GM21423 (cell line): Measurements from ENCODE around the gene UGT2B10.

Source experiments
- ATAC-seq: cut with Tn5 transposase; IDR thresholded peaks from one replicate; pipeline ENCODE4 v1.9.1; 2021; ENCODE audit warnings: mild to moderate bottlenecking, moderate library complexity; ENCODE audit not compliant: unreplicated experiment

Gene UGT2B10

DNA sequence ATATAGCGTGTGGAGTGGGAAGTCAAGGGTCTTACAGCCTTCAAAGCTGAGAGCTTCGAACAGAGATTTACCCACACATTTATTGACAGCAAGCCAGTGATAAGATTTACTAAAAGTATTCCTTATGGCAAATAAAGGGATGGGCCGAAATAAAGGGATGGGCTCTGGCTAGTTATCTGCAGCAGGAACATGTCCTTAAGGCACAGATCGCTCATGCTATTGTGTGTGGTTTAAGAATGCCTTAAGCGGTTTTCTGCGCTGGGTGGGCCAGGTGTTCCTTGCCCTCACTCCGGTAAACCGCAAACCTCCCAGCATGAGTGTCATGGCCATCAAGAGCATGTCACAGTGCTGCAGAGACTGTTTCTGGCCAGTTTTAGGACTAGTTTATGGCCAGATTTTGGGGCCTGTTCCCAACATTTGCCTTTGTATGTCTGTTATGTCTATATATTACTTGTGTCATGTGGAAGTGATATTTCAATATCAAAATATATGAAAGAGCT is 53.5 kb downstream of the UGT2B10 start:
- ATAC-seq: no peak

GRCh38 chr4:68871809-68872642 is 56.2 kb downstream of the UGT2B10 start:
- ATAC-seq: no peak

GRCh38 chr4:68872643-68873502 is 57.1 kb downstream of the UGT2B10 start:
- no peak for ATAC-seq

GRCh38 chr4:68874507-68874906 is 58.7 kb downstream of the UGT2B10 start:
- ATAC-seq: no peak

GRCh38 chr4:68877555-68877954 is 61.8 kb downstream of the UGT2B10 start:
- ATAC-seq: no peak

DNA sequence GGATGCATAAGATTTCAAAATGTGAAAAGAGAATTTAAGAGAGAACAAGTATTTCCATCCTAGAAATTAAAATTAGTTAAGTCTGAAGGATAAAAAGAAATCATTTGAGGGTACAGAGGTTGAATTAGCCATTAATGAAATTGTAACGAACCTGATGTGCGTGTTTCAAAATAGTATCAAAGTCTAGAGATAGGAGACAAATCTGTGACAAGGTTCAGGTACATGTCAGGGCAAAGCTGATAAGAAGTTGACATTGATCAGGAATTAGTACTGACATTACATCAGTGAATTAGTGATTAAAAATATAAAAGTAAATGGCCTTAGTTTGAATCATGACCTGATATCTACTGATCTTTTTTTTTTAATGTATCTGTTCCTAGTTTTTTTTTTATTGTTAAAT is 62.3 kb downstream of the UGT2B10 start:
- ATAC-seq: no peak
